GM12875 (cell line): ENCODE results near the gene CRIP2.

Experiments
- H3K4me3 ChIP-seq: one replicate; pipeline ENCODE4 v1.5.1; 2011; ENCODE audit warnings: low read depth, low read length, control low read depth
- CTCF ChIP-seq: IDR thresholded peaks from 2 replicates; pipeline ENCODE4 v1.5.1; 2011; ENCODE audit warnings: low read depth, mild to moderate bottlenecking, control low read depth, inconsistent platforms, low read length, moderate library complexity, borderline replicate concordance; ENCODE audit not compliant: insufficient read depth

CRIP2 gene

DNA sequence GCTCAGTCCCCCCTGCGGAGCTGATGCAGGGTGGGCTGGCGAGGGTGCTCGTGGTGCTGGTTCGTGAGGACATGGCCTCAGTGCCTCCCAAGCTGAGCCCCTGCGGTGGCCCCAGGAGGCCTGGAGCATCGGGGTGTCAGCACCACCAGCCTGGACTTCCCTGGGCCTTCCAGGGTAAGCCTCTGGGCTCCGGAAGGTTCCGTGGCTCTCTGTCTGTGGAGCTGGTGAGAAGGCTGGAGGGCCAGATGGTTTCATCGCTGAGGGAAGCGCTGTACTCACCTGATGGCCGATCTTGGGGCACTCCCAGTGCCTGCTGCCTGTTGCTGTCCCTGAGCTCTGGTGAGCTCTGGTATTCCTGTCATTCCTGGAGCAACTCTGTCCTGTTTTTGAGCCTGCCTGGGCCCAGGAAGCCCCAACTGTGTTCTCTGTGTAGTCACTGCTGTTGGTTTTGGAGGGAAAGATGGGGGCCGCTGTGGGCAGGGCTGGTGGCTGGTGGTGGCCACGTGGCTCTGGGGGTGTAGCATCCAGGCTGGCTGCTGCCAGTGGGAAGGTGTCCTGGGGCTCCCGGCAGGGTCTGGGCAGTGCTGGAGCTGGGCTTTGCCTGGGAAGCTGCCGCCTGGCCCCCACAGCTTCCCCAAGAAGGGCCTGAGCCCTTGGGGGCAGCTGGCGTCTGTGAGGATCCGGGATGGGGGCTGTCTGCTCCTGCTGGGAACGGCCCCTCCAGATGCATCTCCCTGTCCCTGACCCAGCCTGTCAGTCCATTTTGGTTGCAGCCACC, 36.7 kb upstream of the CRIP2 start:
- no peak overlapping the region for H3K4me3 ChIP-seq
- no peak for TF ChIP-seq CTCF

DNA sequence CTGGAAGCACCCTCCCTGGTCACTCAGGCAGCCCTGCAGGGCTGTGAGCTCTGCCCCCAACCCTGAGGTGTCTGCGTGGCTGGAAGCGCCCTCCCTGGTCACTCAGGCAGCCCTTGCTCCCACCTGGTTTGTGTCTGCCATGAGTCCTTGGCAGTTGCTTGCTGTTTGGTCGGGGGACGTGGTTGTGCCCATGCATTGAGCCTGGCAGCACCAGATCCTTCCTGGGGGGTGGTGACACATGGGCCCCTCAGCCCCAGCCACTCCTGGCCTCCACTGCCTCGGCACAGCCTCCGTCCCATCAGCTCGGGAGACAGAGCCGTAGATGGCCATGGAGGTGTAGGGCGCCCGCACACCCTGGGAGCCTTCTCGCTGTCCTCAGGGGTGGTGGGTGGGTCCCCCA, 35.4 kb upstream of the CRIP2 start:
- H3K4me3 ChIP-seq, result no peak overlapping the region
- no peak for TF ChIP-seq CTCF

GRCh38 chr14:105439710-105440553, 34.7 kb upstream of the CRIP2 start:
- H3K4me3 ChIP-seq, result no peak overlapping the region
- TF ChIP-seq CTCF, result no peak

GRCh38 chr14:105440554-105440900, 34.1 kb upstream of the CRIP2 start:
- H3K4me3 ChIP-seq, result no peak overlapping the region
- TF ChIP-seq CTCF, result no peak

DNA sequence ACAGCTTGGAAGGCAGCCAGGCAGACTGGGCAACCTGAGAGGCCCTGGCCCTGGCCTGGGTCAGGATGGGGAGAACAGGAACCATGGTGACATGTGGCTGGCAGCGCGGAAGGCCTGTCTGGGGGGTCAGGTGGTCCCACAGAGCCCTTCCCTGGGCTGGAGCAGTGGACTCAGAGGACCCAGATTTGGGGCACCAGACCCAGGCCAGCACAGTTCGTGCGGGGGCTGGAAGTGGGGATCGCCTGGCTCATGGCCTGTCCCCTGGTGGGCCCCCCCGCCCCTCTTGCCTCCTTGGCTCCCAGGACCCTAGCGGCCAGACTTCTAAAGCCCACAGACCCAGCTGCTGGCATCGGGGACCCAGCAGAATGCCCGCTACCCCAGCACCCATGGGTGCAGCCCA, 33.6 kb upstream of the CRIP2 start:
- TF ChIP-seq CTCF, result no peak
- no peak overlapping the region for H3K4me3 ChIP-seq

DNA sequence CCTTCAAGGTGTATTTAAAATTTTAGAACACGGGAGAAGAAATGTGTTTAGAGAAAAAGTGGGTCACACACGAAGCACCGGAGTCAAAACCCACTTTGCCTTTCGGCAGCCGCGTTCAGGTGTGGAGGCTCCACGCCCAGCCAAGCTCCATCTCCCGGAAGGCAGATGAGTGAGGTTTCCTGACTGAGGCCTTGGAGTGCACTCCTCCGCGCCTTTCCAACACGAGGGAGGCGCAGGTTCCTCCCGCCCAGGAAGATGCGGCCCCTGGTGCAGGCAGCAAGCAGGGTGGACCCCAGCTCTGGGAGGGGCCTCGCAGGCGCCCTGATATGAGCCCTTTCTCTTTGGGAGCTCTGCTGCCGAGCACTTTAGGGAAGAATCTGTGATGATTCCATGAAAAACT, 32.5 kb upstream of the CRIP2 start:
- H3K4me3 ChIP-seq, result no peak overlapping the region
- TF ChIP-seq CTCF, result no peak

DNA sequence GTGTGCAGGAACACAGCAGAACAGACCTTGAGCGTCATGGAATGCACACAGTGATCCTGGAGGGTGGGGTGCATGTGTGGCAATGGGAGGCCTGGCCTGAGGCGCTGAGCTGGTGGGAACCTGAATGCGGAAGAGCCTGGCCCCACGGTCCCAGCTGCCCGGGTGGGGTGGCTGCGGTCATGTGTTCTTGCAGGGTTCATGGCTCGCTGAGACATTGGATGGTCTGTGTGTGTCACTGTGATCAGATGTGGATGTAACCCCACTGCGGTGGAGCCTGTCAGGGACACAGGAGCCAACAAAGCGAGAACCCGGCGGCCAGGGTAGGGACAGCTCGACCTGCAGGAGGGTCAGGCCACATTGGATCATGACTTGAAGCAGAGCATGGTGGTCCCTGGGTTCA, 31.8 kb upstream of the CRIP2 start:
- H3K4me3 ChIP-seq, result no peak overlapping the region
- TF ChIP-seq CTCF, result no peak
